GM12874 (cell line): Measurements from ENCODE around the gene TRMT44.

Experiments
- CTCF ChIP-seq: IDR thresholded peaks from 2 replicates; pipeline ENCODE4 v1.5.1; 2011; ENCODE audit warnings: low read depth, mild to moderate bottlenecking, control low read depth, low read length, moderate library complexity; ENCODE audit not compliant: insufficient read depth

The TRMT44 gene

GRCh38 chr4:8402181-8402597 is 38.4 kb upstream of the TRMT44 start:
- TF ChIP-seq CTCF: no peak

GRCh38 chr4:8402640-8403039 is 37.9 kb upstream of the TRMT44 start:
- no peak for TF ChIP-seq CTCF

- peak; percentile 83 for TF ChIP-seq CTCF
Observed at GRCh38 chr4:8403173-8403753, 37.3 kb upstream of the TRMT44 start.

- no peak for TF ChIP-seq CTCF
Observed at GRCh38 chr4:8403976-8404375, 36.6 kb upstream of the TRMT44 start.

GRCh38 chr4:8404791-8405515 is 35.6 kb upstream of the TRMT44 start:
- TF ChIP-seq CTCF: no peak

GRCh38 chr4:8405516-8405875 is 35.1 kb upstream of the TRMT44 start:
- no peak for TF ChIP-seq CTCF

- no peak for TF ChIP-seq CTCF
Observed at GRCh38 chr4:8407316-8407715, 33.3 kb upstream of the TRMT44 start.

GRCh38 chr4:8407756-8408155 is 32.8 kb upstream of the TRMT44 start:
- TF ChIP-seq CTCF: no peak
